ENCODE data around the gene PARPBP. TPM values are rescaled to one million over a fixed set of nuclear protein-coding genes. Genes with fewer than 3 reads are reported as not detected.

Gene PARPBP
- total and polyA plus RNA-seq, 2 experiments from 2014 or later, result 6.6 to 11.0 TPM

DNA sequence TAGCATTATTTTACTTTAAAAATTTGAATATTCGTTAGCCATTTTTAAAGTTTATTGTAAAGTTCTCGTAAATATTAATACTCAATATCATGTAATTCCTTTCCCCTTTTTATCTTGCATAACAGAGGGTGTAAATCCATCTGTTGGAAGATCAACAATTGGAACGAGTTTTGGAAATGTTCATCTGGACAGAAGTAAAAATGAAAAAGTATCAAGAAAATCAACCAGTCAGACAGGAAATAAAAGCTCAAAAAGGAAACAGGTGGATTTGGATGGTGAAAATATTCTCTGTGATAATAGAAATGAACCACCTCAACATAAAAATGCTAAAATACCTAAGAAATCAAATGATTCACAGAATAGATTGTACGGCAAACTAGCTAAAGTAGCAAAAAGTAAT, 75.8 kb downstream of the PARPBP start:
- H4K20me1 ChIP-seq (ENCODE audit: insufficient read depth, poor library complexity, severe bottlenecking), result no peaks in the 10 kb centered on the region
- H3K9me2 ChIP-seq (replicated peaks; ENCODE audit: insufficient read depth), result no peaks in the 10 kb centered on the region
- no peaks in the 10 kb centered on the region for H3K27me3 ChIP-seq
- no peak overlapping the region for H3K4me3 ChIP-seq
- no peaks in the 10 kb centered on the region for H3K79me2 ChIP-seq
- H3K27ac ChIP-seq, result no peak overlapping the region
- 92% methylated on average over 4 of the region's 4 CpGs for WGBS (ENCODE audit: low lambda C conversion rate, missing lambda C conversion rate)
- no peaks in the 10 kb centered on the region for H3K36me3 ChIP-seq (replicated peaks; ENCODE audit: insufficient read depth, low read depth)
- H2AFZ ChIP-seq, result no peak overlapping the region
- no peaks in the 10 kb centered on the region for H3K9me3 ChIP-seq (ENCODE audit: low read depth)
- H3K4me2 ChIP-seq, result no peak overlapping the region
- no peak for DNase-seq (ENCODE audit: low spot score)
- no peaks in the 10 kb centered on the region for H3K4me1 ChIP-seq (ENCODE audit: insufficient read depth)
- TF ChIP-seq EZH2 (IDR thresholded peaks at IDR 0.05; ENCODE audit: borderline replicate concordance), result no peak
- TF ChIP-seq CTCF (IDR thresholded peaks at IDR 0.05; ENCODE audit: poor library complexity), result no peak
- no peak for TF ChIP-seq EZH2phosphoT487 (IDR thresholded peaks at IDR 0.05; ENCODE audit: low read depth, severe bottlenecking, unreplicated experiment)

DNA sequence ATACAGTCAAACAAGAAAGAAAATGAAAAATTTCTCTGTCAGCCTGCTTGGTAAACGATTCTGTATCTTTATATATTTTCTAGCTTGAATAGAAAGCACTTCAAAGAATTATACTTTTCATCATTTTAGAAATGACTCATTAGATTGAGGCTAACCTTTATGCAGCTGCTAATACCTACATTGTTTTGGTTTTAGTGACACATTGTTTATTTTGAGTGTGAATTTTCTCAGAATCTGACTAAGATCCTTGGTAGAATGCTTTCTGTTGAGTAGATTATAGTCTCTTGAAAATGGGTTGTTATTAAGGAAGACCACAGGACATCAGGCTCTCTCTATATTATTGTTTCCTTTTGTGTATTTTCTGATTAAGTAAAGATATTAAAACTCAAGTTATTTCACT, 77.8 kb downstream of the PARPBP start, which contains the start of gene PMCH:
Gene PMCH (minus strand): TSS at position 45 of the 400 bp plus-strand sequence. CDS start 63 bp downstream, outside the sequence.
- no peak for DNase-seq (ENCODE audit: low spot score)
- H4K20me1 ChIP-seq (ENCODE audit: insufficient read depth, poor library complexity, severe bottlenecking), result no peaks in the 10 kb centered on the region
- H3K4me3 ChIP-seq, result no peak within 1 kb of the TSS
- no peak within 1 kb of the TSS for H3K27ac ChIP-seq
- no peaks in the 10 kb centered on the region for H3K36me3 ChIP-seq (replicated peaks; ENCODE audit: insufficient read depth, low read depth)
- H3K27me3 ChIP-seq, result no peaks in the 10 kb centered on the region
- no peaks in the 10 kb centered on the region for H3K4me1 ChIP-seq (ENCODE audit: insufficient read depth)
- WGBS (ENCODE audit: low lambda C conversion rate, missing lambda C conversion rate), result 77% methylated on average over 1 of the region's 1 CpG
- H2AFZ ChIP-seq, result no peak within 1 kb of the TSS
- H3K9me2 ChIP-seq (replicated peaks; ENCODE audit: insufficient read depth), result no peaks in the 10 kb centered on the region
- TF ChIP-seq CTCF (IDR thresholded peaks at IDR 0.05; ENCODE audit: poor library complexity) (no peak), EZH2 (IDR thresholded peaks at IDR 0.05; ENCODE audit: borderline replicate concordance) (no peak), EZH2phosphoT487 (IDR thresholded peaks at IDR 0.05; ENCODE audit: low read depth, severe bottlenecking, unreplicated experiment) (no peak)
- no peaks in the 10 kb centered on the region for H3K79me2 ChIP-seq
- no peak within 1 kb of the TSS for H3K4me2 ChIP-seq
- no peaks in the 10 kb centered on the region for H3K9me3 ChIP-seq (ENCODE audit: low read depth)

DNA sequence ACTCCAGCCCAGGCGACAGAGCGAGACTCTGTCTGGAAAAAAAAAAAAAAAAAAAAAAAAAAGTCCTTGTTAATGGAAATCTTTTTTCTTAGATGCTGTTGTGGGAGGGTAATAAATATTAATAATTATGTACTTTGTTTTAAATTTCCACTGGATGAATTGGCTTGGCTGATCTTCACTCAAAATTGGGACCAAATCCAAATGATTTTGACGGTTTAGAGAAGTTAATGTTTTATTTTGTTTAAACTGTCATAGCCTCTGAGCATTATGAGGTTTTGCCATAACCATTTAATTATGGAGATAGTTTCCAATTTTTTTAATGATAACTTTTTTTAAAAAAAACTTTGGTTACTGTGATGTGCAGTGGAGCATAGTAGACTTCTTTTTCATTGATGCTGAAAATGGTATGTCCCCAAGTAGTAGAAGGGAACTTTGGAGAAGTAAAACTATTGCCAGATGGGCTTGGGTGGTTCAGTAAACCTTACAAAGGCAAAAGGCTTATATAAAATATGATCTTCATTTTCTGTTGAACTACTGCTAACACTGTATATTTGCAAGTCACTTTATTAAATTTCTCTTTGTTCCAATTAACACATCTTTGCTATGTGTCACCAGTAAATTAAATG, 81.6 kb downstream of the PARPBP start:
- Histone ChIP-seq H3K4me2 (no peak overlapping the region), H3K9me2 (replicated peaks; ENCODE audit: insufficient read depth) (no peaks in the 10 kb centered on the region), H4K20me1 (ENCODE audit: insufficient read depth, poor library complexity, severe bottlenecking) (no peaks in the 10 kb centered on the region), H3K36me3 (replicated peaks; ENCODE audit: insufficient read depth, low read depth) (no peaks in the 10 kb centered on the region), H2AFZ (no peak overlapping the region), H3K27me3 (no peaks in the 10 kb centered on the region), H3K4me3 (no peak overlapping the region), H3K79me2 (no peaks in the 10 kb centered on the region), H3K4me1 (ENCODE audit: insufficient read depth) (no peaks in the 10 kb centered on the region), H3K27ac (no peak overlapping the region), H3K9me3 (ENCODE audit: low read depth) (no peaks in the 10 kb centered on the region)
- TF ChIP-seq EZH2phosphoT487 (IDR thresholded peaks at IDR 0.05; ENCODE audit: low read depth, severe bottlenecking, unreplicated experiment), result no peak
- no peak for TF ChIP-seq CTCF (IDR thresholded peaks at IDR 0.05; ENCODE audit: poor library complexity)
- TF ChIP-seq EZH2 (IDR thresholded peaks at IDR 0.05; ENCODE audit: borderline replicate concordance), result no peak
- WGBS (ENCODE audit: low lambda C conversion rate, missing lambda C conversion rate), result 98% methylated on average over 3 of the region's 3 CpGs
- no peak for DNase-seq (ENCODE audit: low spot score)

Measured in hepatocyte (in vitro differentiated cells).